ENCODE results near the gene ADAM23.
"Not testable (repeated sequence)": the region's sequence is repeated elsewhere in the genome, so short reads cannot be mapped to it uniquely, and the experiment has no call there.

ADAM23 gene, protein sequence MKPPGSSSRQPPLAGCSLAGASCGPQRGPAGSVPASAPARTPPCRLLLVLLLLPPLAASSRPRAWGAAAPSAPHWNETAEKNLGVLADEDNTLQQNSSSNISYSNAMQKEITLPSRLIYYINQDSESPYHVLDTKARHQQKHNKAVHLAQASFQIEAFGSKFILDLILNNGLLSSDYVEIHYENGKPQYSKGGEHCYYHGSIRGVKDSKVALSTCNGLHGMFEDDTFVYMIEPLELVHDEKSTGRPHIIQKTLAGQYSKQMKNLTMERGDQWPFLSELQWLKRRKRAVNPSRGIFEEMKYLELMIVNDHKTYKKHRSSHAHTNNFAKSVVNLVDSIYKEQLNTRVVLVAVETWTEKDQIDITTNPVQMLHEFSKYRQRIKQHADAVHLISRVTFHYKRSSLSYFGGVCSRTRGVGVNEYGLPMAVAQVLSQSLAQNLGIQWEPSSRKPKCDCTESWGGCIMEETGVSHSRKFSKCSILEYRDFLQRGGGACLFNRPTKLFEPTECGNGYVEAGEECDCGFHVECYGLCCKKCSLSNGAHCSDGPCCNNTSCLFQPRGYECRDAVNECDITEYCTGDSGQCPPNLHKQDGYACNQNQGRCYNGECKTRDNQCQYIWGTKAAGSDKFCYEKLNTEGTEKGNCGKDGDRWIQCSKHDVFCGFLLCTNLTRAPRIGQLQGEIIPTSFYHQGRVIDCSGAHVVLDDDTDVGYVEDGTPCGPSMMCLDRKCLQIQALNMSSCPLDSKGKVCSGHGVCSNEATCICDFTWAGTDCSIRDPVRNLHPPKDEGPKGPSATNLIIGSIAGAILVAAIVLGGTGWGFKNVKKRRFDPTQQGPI

DNA sequence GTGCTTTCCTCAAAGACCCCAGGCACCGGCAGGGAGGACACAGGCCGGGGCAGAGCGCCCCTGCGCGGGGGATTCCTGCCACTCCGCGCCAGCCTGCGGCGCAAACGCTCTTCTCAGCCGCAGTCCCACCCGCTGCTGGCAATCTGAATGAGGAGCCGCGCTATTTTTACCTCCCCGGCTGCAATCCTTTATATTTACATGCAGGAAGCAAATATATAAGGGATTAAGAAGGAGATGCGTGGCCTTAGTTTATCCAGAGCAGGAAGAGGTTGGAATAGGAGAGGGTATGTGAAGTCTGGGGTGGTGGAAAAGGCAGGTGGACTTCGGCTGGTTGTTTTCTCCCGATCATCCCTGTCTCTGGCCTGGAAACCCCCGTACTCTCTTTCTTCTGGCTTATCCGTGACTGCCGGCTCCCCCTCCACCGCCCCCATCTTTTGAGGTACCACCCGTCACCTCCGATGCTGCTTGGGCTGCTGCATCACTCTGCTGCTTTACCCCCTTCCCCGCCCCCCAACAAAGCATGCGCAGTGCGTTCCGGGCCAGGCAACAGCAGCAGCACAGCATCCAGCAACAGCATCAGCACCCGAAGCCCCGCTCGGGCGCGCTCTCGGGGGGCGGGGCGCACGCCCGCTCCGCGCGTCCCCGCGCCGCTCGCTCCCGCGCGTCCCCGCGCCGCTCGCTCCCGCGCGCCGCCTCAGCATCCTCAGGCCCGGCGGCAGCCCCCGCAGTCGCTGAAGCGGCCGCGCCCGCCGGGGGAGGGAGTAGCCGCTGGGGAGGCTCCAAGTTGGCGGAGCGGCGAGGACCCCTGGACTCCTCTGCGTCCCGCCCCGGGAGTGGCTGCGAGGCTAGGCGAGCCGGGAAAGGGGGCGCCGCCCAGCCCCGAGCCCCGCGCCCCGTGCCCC, at the start of gene ADAM23:
Gene ADAM23 (plus strand): TSS at position 700 of the 902 bp plus-strand sequence. CDS start 335 bp downstream, outside the sequence.
- DNase-seq: no peak

DNA sequence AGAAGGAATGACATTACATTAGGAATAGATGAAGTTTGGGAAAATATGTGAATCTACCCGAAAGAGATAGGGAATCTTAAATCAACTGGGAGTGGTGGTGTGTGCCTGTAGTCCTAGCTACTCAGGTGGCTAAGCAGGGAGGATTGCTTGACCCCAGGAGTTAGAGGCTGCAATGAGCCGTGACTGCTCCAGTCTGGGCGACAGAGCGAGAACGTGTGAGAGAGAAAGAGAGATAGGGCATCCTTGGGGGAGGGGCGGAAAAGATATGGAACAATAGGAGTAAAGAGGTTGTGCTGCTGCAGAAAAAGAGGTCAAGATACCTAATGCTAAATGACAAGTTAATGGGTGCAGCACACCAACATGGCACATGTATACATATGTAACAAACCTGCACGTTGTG, 47.1 kb upstream of the ADAM23 start:
- no peak for DNase-seq

DNA sequence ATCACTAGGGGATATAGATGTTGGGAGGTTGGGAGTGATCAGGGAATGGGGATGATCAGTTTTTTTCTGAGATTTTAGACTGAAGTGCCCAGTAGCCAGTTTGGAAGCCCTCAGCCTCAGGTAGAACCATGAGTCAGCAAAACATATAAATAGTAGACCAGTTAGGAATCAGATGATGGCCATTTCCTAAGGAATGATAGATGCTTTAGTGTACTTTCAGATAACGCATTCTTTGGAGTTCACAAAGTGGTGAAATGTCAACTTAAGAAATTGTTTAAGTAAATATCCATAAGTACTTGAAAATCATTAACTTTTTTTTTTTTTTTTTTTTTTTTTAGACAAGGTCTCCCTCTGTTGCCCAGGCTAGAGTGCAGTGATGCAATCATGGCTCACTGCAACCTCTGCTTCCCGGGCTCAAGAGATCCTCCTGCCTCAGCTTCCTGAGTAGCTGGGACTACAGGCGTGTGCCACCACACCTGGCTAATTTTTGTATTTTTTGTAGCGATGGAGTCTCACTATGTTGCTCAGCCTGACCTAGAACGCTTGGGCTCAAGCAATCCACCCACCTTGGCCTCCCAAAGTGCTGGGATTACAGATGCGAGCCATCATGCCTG, 40.3 kb upstream of the ADAM23 start:
- DNase-seq: not testable (repeated sequence)

DNA sequence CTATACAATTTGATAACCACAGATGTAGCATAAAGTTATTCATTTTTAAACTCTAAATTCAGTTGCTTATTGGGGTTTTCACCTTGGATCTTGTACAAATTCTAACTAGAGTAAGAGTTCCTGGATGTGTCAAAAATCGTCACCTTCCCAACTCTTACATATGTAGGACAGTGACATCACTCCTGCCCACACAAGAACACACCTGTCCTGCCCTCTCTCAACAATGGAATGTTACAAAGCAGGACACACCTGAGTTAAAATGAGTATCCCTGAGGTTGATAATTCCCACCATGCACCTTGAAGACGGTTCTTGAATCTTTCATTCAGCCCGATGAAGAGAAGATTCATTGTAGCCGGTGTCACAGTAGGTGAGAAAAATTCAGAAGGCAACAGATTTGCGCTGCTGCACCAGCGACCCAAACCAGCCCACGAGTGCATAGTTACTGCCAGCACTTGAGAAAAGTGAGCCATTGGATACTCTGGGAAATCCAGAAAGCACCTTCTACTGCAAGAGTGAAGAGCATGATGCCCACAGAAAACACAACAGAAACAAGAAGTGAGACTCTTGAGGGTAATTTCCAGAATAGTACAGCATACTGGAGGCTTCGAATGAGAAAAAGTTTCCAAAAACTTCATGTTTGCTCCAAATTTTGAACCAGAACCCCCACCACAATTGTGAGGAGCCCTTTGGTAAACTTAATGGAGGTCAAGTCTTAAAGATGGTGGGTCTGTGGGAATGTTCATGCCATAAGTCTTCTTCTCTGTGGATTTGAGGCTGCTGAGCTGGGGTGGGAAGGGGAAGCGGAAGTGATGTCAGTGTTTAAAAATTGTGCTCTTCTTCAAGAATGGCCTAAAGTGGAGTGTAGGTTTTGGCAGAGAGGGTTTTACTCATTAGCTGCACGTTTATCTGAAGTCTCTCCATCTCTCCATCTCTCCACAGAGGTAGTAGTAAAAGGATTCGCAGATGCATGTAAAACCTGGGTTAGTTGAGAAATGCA, 34.7 kb upstream of the ADAM23 start:
- no peak for DNase-seq

DNA sequence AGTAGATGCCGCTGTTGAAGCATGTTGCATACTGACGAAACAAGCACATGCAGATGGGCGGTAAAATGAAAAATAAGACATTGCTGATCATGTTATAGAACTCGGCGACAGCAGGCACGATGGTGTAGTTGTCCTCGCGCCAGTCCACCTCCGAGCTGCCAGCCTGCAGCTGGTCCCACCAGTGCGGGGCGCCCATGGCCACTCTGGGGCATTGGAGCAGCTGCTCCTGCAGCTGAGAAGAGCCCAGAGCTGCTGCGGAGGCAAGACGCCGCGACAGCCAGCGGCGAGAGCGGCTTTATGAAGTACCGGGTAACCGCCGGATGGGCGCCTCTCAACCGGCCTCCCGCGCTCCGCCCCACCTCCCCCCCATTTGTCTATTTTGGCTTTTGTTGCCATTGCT, 32.6 kb upstream of the ADAM23 start:
- no peak for DNase-seq

DNA sequence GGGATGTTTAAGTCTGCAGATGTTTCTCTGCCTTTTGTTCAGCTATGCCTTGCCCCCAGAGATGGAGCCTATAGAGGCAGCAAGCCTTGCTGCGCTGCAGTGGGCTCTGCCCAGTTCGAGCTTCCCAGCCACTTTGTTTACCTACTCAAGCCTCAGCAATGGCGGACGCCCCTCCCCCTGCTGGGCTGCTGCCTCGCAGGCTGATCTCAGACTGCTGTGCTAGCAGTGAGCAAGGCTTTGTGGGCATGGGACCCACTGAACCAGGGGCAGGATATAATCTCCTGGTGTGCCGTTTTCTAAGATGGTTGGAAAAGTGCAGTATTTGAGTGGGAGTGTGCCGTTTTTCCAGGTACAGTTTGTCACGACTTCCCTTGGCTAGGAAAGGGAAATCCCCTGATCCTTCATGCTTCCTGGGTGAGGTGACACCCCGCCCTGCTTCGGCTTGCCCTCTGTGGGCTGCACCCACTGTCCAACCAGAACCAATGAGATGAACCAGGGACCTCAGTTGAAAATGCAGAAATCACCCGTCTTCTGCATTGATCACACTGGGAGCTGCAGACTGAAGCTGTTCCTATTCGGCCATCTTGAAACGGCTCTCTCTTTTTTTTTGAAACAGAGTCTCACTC, 27.6 kb upstream of the ADAM23 start:
- DNase-seq: no peak

DNA sequence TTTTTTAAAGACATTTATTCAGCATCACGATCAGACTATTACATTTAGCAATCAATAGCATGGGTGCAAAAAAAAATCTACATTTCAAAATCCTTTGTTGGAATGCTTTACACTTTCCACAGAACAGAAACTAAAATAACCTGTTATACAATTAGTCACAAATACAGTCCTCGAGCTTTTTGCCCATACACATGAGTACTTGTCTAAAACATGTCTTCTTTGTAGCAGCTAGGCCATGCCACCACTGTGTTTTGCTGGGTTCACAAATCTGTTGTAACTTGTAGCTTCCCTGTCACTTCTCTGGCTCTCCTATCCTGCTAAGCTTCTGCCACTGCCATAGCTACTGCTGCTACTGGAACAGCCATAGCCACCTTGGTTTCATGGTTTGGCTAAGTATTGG, 24.4 kb upstream of the ADAM23 start:
- DNase-seq: no peak

DNA sequence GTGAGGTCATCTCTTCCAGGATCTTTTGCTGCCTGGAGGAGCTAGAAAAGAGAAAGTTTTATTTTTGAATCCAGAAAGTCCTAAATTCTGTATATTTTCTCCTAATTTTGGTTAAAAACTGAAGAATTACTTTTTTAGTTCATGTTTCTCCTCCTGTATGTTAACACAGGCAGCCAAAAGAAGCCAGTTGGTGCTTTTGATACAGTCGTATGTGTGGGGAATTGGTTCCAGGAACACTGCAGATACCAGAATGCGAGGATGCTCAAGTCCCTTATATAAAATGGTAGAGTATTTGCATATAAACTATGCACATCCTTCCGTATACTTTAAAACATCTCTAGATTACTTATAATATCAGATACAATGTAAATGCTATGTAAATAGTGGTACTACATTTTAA, 22.6 kb upstream of the ADAM23 start:
- no peak for DNase-seq

DNA sequence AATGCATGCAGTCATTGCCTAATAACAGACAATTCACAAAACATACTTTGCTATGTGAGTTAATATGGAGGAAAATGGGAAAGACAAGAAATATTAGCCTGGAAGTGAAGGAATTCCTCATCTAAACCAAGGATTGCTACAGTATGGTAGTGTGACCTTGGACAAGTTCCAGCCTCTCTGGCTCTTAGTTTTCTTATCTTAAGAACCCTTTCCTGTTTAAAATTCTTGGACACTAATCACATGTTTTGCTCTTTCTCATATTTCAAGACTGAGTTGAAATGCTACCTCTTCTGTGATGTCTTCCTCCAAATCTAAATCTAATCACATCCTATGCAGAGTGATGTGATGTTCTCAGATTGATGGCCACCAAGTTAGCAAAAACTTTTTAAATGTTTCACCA, 20.8 kb upstream of the ADAM23 start:
- DNase-seq: no peak

DNA sequence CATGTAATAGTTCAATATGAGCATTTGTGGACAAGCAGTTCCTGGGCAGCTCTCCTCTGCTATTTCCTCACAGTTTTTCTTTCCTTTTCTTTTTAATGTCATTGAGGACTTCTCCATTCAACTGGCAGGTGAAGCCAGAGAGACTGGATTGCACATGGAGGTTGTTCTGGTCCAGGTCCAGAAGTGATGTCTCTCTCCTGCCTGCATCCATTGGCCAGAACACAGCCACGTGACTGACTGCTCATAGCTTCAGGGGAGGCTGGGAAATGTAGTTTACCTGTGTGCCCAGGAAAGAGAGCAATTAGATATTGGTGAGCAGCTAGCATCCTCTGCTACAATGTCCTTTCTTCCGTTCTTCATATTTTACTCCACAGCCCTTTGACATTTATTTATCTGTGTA, 20.2 kb upstream of the ADAM23 start:
- no peak for DNase-seq

DNA sequence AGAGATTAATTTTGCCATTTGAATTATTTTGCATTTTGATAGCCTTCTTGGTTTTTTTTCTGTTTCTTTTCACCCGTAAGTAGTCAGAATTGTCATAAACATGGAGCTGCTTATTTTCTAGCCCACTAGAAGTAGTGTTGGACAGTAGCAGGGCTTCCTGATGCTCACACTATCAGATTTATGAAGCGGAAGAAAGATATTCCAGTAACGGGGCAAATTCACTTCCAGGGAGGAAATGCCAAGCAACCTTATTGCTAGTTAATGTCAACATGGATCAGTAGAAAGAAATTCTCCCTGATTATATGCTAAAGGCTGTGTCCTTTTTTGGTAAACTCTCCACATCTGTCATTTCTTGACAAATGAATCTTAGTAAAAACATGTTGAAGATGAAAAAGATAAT, 19.2 kb upstream of the ADAM23 start:
- DNase-seq: no peak

DNA sequence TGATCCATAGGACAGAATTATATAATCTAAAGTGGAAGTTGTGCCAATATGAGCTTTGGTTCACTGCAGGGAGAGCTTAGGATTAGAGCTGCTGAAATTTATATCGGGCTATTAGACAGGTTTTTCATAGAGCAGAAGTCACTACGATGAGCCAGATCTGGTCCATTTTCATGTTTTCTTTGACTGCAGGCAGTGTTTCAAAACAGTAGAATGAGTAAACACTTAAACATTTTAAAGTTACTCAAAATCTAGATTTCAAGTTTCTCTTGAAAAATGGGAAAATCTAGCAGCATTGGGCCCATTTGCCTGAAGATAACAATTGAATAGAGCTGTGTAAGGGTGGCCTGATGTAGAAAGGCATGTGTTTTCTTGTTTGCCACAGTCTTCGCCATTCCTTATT, 14.5 kb upstream of the ADAM23 start:
- no peak for DNase-seq

DNA sequence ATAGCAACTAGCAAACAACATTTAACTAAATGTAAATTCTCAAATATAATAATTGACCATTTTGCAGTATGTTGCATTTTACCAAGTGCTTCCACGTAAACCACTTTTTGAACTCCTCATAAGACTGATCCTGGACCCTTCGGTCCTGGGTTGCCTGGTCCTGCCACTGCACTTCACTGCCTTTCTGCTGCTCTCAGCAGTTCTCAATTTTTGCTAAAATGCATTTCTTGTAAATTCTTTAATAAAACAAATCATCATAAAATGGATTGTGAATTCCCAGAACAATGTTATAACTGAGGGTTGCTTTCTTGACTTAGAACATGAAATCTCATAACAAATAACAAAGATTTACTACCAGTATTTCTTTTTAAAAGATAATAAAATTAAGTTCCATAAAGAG, 12.9 kb upstream of the ADAM23 start:
- no peak for DNase-seq

DNA sequence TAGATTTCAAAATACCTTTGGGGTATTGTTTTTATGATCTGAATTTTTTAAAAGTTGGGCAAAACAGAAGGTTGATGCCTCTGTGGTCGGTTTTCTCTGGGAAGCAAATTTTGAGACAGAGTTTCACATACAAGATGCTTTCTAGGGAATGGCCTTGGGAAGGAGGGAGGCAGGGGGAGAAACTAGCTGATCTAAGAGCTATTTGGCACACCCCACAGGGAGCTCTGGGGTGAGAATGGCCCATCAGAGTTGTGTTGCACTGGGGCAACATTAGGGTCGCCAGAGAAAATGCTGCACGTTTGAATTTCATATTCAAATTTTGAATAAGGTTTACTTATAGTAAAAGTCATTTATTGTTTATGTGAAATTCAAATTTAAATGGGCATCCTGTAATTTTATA, 11.9 kb upstream of the ADAM23 start:
- no peak for DNase-seq

DNA sequence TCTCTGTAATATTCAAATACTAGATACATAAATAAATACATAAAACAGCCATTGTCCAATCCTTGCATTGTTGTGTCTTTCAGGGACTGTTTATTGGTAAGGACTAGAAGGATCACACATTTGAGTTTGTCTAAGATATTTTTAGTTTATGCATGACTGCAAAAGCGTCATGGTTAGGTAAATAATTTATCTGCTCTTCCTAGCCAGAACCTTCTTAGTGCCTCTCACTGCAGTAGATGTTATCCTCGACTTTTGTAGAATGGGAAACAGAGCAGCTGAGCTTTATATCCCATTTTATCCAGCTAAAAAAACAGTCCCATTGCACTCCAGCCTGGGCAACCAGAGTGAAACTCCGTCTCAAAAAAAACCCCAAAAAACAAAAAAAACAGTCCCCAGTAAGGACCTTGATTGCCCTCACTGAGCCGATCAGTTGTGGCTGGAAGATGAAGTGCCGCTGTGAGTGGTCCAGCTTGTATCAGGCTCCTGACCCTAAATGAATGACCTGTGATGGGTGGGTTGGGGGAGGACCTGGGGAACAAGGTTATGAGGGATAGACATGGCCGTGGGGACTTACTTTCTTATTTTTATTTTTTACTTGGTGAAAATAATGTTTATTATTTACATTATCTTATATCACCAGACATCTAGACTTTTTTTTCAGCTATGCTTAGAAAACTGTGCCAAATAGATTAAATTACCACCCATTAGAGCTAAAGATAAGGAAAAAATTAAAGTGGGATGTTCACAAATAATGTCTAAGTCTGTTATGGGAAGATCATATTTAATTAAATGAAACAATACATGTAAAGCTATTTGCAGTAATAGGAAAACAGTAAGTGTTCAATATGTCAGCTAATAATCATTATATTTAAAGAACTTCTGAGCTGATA, 10.9 kb upstream of the ADAM23 start:
- no peak for DNase-seq

DNA sequence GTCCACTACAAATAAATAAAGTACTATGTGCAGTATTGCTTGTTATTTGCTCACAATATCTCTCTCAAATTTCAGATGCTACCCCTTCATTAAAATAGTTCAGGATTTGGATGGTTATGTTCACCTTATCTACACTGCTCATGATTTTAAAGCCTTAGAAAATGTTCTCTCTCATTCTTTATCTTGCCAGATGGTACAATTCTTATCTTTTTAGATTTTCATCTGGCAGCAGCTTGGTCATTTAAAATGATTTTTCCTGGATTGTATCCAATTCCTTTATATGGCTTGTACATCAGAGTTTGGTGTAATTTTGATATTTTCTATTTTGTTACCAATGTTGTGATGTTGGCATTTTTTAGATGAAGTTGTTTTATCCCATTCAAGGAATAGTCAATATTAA, 10.1 kb upstream of the ADAM23 start:
- no peak for DNase-seq

DNA sequence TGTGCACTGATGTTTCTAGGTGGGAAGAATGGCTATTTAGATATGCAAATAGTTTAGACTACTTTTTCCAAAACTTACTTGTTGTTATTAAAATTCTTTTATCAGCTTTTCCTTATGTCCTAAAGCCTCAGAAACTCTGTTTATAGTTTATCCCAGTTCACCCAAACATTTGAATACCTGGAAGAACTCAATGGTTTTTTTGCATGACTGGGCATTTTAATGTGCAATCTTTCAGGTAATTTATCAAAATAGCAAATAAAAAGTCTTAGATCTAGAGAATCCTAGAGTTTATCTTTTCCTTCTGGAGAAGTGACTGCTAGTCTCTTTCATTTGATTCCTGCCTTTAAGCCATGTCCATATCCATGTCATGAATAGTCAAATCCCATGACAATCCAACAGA, 9.6 kb upstream of the ADAM23 start:
- DNase-seq: no peak

DNA sequence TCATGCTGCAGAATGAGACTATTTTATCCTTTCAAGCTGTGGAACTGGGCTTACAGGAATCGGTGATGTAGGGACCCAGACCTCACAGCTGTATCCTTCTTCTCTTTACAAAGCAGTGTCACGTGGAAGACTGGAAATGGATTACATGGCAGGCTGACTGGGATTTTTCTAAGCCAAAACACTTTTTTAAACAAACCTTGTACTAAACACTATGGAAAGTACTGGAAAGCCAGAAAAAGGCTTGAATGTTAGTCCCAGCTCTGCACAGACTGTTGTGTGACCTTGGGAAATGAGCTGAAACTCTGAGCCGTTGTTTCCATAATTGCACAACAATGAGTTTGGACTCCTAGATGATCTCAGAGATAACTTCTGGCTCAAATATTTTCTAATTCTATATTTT, 7.6 kb upstream of the ADAM23 start:
- no peak for DNase-seq

DNA sequence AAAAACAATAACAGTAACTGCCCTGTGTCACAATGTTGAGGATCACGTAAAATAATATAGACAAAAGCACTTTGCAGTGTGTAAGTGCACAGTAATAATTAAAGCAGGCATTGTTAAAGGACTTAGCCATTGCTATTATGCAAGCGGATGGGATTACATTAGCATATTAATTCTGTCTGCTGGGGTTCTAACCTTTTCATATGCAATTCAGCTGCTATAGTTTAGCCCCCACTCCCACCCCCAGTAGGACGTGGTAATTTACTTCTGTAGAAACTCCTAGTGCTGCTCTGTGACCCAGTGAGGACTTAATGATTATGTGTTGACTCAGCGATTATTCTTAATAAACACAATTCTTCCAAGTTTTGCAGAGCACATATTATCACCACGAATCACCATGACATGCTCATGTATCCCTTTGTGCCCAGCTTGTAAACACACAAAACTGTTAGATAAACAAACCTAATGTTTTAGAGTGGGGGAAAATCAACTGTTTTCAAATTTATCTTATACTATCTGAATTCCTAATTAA, 5.1 kb upstream of the ADAM23 start:
- DNase-seq: no peak

DNA sequence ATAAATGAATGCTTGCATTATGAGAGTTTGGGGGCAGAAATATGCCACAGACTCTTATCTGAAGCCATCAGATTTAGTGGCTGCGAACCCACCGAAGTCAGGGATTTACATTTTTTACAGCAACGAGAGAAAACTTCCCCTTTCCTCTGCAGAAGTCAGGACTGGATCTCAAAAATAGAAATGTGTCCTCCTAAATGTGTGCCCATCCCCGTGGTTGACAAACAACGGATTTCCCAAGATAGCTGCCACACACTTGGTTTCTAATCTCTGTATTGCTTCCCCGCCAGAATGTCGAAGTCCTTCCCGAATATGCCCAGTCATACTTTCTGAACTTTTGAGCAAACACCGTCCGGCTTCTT, 879 bp upstream of the ADAM23 start:
- no peak for DNase-seq
